BE2C (cell line): ENCODE data around the gene ZNF609.

ENCODE experiments used
- DNase-seq: peaks from one replicate; pipeline ENCODE4 v3.0.0-alpha.2; 2020
- H3K27me3 ChIP-seq: fragments of 250-450 bp; sonication (Bioruptor Pico); 2 replicates; pipeline ENCODE4 v1.5.1; 2020; ENCODE audit warnings: mild to moderate bottlenecking
- H3K36me3 ChIP-seq: fragments of 250-450 bp; sonication (Bioruptor Pico); 2 replicates; pipeline ENCODE4 v1.5.1; 2020; ENCODE audit warnings: mild to moderate bottlenecking
- H3K4me1 ChIP-seq: fragments of 250-450 bp; sonication (Bioruptor Pico); 2 replicates; pipeline ENCODE4 v1.5.1; 2020
- H3K4me3 ChIP-seq: 2 replicates; pipeline ENCODE4 v1.5.1; 2011; ENCODE audit warnings: low read depth, low read length
- H3K9me3 ChIP-seq: fragments of 250-450 bp; sonication (Bioruptor Pico); 2 replicates; pipeline ENCODE4 v1.5.1; 2020
- TF ChIP-seq, protein P1 (sequence below): IDR thresholded peaks from 2 replicates; pipeline ENCODE4 v1.5.1; 2012; ENCODE audit warnings: mild to moderate bottlenecking, low read depth, low read length

The ZNF609 gene

DNA sequence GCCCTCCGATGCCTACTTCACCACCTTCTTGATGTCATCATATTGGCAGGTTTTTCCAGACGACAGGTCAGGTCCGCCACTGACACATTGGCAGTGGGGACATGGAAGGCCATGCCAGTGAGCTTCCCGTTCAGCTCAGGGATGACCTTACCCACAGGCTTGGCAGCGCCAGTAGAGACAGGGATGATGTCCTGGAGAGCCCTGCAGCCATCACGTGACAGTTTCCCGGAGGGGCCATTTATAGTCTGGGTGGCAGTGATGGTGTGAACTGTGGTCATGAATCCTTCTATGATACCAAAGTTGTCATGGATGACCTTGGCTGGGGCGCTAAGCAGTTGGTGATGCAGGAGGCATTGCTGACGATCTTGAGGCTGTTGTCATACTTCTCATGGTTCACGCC, 68.5 kb downstream of the ZNF609 start:
- no peaks in the 10 kb centered on the region for H3K9me3 ChIP-seq
- TF ChIP-seq, protein P1, sequence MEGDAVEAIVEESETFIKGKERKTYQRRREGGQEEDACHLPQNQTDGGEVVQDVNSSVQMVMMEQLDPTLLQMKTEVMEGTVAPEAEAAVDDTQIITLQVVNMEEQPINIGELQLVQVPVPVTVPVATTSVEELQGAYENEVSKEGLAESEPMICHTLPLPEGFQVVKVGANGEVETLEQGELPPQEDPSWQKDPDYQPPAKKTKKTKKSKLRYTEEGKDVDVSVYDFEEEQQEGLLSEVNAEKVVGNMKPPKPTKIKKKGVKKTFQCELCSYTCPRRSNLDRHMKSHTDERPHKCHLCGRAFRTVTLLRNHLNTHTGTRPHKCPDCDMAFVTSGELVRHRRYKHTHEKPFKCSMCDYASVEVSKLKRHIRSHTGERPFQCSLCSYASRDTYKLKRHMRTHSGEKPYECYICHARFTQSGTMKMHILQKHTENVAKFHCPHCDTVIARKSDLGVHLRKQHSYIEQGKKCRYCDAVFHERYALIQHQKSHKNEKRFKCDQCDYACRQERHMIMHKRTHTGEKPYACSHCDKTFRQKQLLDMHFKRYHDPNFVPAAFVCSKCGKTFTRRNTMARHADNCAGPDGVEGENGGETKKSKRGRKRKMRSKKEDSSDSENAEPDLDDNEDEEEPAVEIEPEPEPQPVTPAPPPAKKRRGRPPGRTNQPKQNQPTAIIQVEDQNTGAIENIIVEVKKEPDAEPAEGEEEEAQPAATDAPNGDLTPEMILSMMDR = no peak
- H3K27me3 ChIP-seq = no peaks in the 10 kb centered on the region
- peaks cover 11% of the 10 kb centered on the region for H3K4me1 ChIP-seq
- peaks cover 3% of the 10 kb centered on the region; the same call in 1 of the 2 replicates for H3K36me3 ChIP-seq
- DNase-seq = no peak
- no peak overlapping the region for H3K4me3 ChIP-seq

DNA sequence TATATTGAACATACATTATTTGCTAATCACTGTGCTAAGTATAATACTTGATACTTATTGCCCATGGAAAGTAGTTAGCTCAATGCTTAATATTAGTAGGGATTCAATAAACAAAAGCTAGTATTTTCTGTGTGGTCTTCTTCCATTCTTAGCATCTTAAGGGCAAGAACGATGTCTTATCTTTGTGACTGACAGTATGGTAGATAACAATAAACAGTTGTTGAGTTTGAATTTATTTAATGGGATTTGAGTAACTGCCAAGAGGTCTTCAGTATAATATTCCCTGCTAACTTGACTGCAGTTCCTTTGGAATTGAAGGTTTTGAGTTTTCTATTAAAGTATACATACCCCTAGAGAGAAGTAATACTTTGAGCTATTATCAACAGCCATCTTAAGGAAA, 70.1 kb downstream of the ZNF609 start:
- TF ChIP-seq, protein P1 = no peak
- Histone ChIP-seq H3K4me3 (no peak overlapping the region), H3K27me3 (no peaks in the 10 kb centered on the region), H3K4me1 (peaks cover 11% of the 10 kb centered on the region), H3K36me3 (peaks cover 3% of the 10 kb centered on the region; the same call in 1 of the 2 replicates), H3K9me3 (no peaks in the 10 kb centered on the region)
- DNase-seq = no peak

DNA sequence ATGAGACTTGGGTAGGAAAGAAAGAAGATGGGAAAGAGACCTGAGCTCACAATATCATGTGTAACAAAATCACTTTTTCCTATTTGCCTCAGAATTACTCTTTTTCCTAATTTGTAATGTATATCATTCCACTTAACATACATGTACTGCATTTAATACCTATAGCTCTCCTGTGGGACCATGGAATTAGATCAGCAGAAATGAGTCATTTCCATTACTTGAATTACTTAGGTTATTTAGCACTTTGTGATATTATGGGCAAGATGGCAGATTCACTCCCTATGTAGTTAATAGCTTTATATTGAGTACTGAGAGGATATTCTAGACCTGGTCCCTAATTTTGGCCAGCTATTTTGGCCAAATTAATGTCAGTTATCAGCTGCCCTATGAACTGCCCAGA, 70.5 kb downstream of the ZNF609 start:
- TF ChIP-seq, protein P1 = no peak
- DNase-seq = no peak
- H3K27me3 ChIP-seq = no peaks in the 10 kb centered on the region
- peaks cover 11% of the 10 kb centered on the region for H3K4me1 ChIP-seq
- peaks cover 3% of the 10 kb centered on the region for H3K36me3 ChIP-seq
- H3K4me3 ChIP-seq = no peak overlapping the region
- H3K9me3 ChIP-seq = no peaks in the 10 kb centered on the region

DNA sequence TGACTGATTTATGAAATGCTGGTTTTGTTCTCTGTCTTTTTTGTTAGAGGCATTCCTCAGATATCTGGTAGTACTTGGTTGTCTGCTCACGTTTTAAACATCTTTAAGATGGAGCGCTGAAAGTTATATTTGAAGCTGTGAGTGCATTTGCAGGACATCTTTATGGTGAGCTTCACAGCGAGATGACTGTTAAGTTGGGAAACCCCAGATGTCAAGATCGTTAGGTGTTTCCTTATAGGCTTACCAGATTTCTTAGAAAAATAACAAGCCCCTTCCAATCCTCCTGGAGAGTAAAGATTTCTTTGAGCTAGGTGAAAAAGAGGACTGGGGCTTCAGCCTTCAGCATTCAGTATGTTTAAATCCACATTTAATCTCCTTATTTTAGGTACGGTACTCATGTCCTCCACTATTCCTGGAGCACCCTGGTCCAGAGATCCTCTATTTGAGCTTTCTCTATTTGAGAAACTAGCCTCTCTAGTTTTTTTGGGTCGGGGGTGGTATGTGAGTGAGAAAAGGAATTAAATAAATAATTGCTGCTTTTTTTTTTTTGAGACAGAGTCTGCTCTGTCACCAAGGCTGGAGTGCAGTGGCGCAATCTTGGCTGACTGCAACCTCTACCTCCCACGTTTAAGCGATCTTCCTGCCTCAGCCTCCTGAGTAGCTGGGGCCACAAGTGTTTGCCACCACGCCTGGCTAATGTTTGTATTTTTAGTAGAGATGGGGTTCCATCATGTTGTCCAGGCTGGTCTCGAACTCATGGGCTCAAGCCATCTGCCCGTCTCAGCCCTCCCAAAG, 72.3 kb downstream of the ZNF609 start:
- no peak overlapping the region for H3K4me3 ChIP-seq
- TF ChIP-seq, protein P1 = no peak
- H3K9me3 ChIP-seq = no peaks in the 10 kb centered on the region
- DNase-seq = no peak
- peaks cover 11% of the 10 kb centered on the region for H3K4me1 ChIP-seq
- H3K27me3 ChIP-seq = no peaks in the 10 kb centered on the region
- peaks cover 3% of the 10 kb centered on the region for H3K36me3 ChIP-seq

DNA sequence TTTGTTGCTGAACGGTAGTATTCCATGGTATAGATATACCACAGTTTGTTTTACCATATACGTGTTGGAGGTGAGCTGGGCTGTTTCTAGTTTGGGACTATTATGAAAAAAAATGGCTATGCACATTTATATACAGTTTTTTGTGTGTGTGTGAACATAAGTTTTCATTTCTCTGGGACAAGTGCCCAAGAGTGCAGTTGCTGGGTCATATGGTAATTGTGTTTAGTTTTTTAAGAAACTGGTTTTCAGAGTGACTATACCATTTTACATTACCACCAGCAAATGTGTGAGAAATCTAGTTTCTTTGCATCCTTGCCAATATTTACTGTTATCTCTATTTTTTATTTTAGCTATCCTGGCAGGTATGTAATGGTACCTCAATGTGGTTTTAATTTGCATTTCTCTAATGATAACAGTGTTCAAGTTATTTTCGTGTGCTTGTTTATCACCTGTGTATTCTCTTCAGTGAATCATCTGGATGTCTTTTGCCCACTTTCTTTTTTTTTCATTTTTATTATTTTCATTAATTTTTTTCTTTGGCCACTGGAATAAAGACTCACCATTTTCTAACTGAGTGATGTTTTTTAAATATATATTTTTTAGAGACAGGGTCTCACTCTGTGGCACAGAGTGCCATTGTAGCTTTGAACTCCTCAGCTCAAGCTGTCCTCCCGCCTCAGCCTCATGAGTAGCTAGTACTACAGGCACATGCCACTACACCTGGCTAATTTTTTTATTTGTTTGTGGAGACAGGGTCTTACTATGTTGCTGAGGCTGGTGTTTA, 75.3 kb downstream of the ZNF609 start:
- TF ChIP-seq, protein P1 = no peak
- Histone ChIP-seq H3K4me1 (peaks cover 5% of the 10 kb centered on the region), H3K27me3 (no peaks in the 10 kb centered on the region), H3K36me3 (no peaks in the 10 kb centered on the region; the same call in 1 of the 2 replicates), H3K9me3 (no peaks in the 10 kb centered on the region), H3K4me3 (no peak overlapping the region)
- no peak for DNase-seq
